ENCODE results near the gene DRAM1.
"Not testable (repeated sequence)": the region's sequence is repeated elsewhere in the genome, so short reads cannot be mapped to it uniquely, and the experiment has no call there.

DRAM1 gene

GRCh38 chr12:101862245-101862644, 15.1 kb upstream of the DRAM1 start:
- Histone ChIP-seq H3K79me2 (ENCODE audit: control insufficient read depth, insufficient read depth, low read length) (no peaks in the 10 kb centered on the region), H4K5ac (ENCODE audit: low read length) (no peak overlapping the region), H3K56ac (ENCODE audit: low read length) (no peak overlapping the region), H3K27ac (ENCODE audit: low read depth, low read length) (no peak overlapping the region), H3K18ac (ENCODE audit: low read length) (no peak overlapping the region), H2BK120ac (ENCODE audit: low read depth, low read length) (no peak overlapping the region), H4K8ac (ENCODE audit: low read depth, low read length) (no peak overlapping the region), H3K4me1 (ENCODE audit: control insufficient read depth, low read depth, low read length) (no peaks in the 10 kb centered on the region), H2AK5ac (ENCODE audit: low read length) (no peak overlapping the region), H3K9ac (ENCODE audit: low read length) (no peak overlapping the region), H2BK5ac (ENCODE audit: low read length) (no peak overlapping the region), H3K4me3 (ENCODE audit: low read length) (no peak overlapping the region), H2BK15ac (replicated peaks; ENCODE audit: low read depth) (no peak overlapping the region), H3K27me3 (ENCODE audit: insufficient read depth, low read length, poor library complexity) (no peaks in the 10 kb centered on the region), H3K36me3 (ENCODE audit: control insufficient read depth, insufficient read depth, low read length) (no peaks in the 10 kb centered on the region), H3K23ac (ENCODE audit: low read length) (no peak overlapping the region), H3K4me2 (ENCODE audit: low read length) (no peak overlapping the region), H3K79me1 (ENCODE audit: low read length) (no peaks in the 10 kb centered on the region), H3K4ac (ENCODE audit: low read depth, low read length) (no peak overlapping the region)
- no CpG with 5 or more reads among the region's 2 CpGs for WGBS (ENCODE audit: extremely low coverage, insufficient coverage, low lambda C conversion rate)
- DNase-seq, result no peak

GRCh38 chr12:101863981-101864380, 13.4 kb upstream of the DRAM1 start:
- H3K79me2 ChIP-seq (ENCODE audit: control insufficient read depth, insufficient read depth, low read length), result no peaks in the 10 kb centered on the region
- H3K79me1 ChIP-seq (ENCODE audit: low read length), result no peaks in the 10 kb centered on the region
- H2BK120ac ChIP-seq (ENCODE audit: low read depth, low read length), result no peak overlapping the region
- no peak overlapping the region for H4K5ac ChIP-seq (ENCODE audit: low read length)
- H3K4me2 ChIP-seq (ENCODE audit: low read length), result no peak overlapping the region
- no peak overlapping the region for H3K27ac ChIP-seq (ENCODE audit: low read depth, low read length)
- H3K4me1 ChIP-seq (ENCODE audit: control insufficient read depth, low read depth, low read length), result no peaks in the 10 kb centered on the region
- no peak overlapping the region for H4K8ac ChIP-seq (ENCODE audit: low read depth, low read length)
- no peaks in the 10 kb centered on the region for H3K27me3 ChIP-seq (ENCODE audit: insufficient read depth, low read length, poor library complexity)
- H3K9ac ChIP-seq (ENCODE audit: low read length), result no peak overlapping the region
- H3K4me3 ChIP-seq (ENCODE audit: low read length), result no peak overlapping the region
- H3K4ac ChIP-seq (ENCODE audit: low read depth, low read length), result no peak overlapping the region
- H3K56ac ChIP-seq (ENCODE audit: low read length), result no peak overlapping the region
- H3K18ac ChIP-seq (ENCODE audit: low read length), result no peak overlapping the region
- no peak overlapping the region for H2AK5ac ChIP-seq (ENCODE audit: low read length)
- H2BK5ac ChIP-seq (ENCODE audit: low read length), result no peak overlapping the region
- no peaks in the 10 kb centered on the region for H3K36me3 ChIP-seq (ENCODE audit: control insufficient read depth, insufficient read depth, low read length)
- H2BK15ac ChIP-seq (replicated peaks; ENCODE audit: low read depth), result no peak overlapping the region
- H3K23ac ChIP-seq (ENCODE audit: low read length), result no peak overlapping the region
- no peak for DNase-seq

- no peak overlapping the region for H2BK5ac ChIP-seq (ENCODE audit: low read length)
- no peak overlapping the region for H3K27ac ChIP-seq (ENCODE audit: low read depth, low read length)
- no peak overlapping the region for H3K9ac ChIP-seq (ENCODE audit: low read length)
- no peak overlapping the region for H3K56ac ChIP-seq (ENCODE audit: low read length)
- no peak overlapping the region for H3K4ac ChIP-seq (ENCODE audit: low read depth, low read length)
- H3K4me3 ChIP-seq (ENCODE audit: low read length), result no peak overlapping the region
- DNase-seq, result no peak
- no peaks in the 10 kb centered on the region for H3K36me3 ChIP-seq (ENCODE audit: control insufficient read depth, insufficient read depth, low read length)
- H3K18ac ChIP-seq (ENCODE audit: low read length), result no peak overlapping the region
- H4K5ac ChIP-seq (ENCODE audit: low read length), result no peak overlapping the region
- no peak overlapping the region for H4K8ac ChIP-seq (ENCODE audit: low read depth, low read length)
- H3K27me3 ChIP-seq (ENCODE audit: insufficient read depth, low read length, poor library complexity), result no peaks in the 10 kb centered on the region
- no peaks in the 10 kb centered on the region for H3K79me1 ChIP-seq (ENCODE audit: low read length)
- H2BK15ac ChIP-seq (replicated peaks; ENCODE audit: low read depth), result no peak overlapping the region
- no peaks in the 10 kb centered on the region for H3K4me1 ChIP-seq (ENCODE audit: control insufficient read depth, low read depth, low read length)
- H3K23ac ChIP-seq (ENCODE audit: low read length), result no peak overlapping the region
- WGBS (ENCODE audit: extremely low coverage, insufficient coverage, low lambda C conversion rate), result no CpG with 5 or more reads among the region's 13 CpGs
- no peaks in the 10 kb centered on the region for H3K79me2 ChIP-seq (ENCODE audit: control insufficient read depth, insufficient read depth, low read length)
- H2BK120ac ChIP-seq (ENCODE audit: low read depth, low read length), result no peak overlapping the region
- no peak overlapping the region for H3K4me2 ChIP-seq (ENCODE audit: low read length)
- no peak overlapping the region for H2AK5ac ChIP-seq (ENCODE audit: low read length)
These were observed 10.6 kb upstream of the DRAM1 start for GRCh38 chr12:101866615-101867373.

- H2AK5ac ChIP-seq (ENCODE audit: low read length); H3K27me3 ChIP-seq (ENCODE audit: insufficient read depth, low read length, poor library complexity); H2BK120ac ChIP-seq (ENCODE audit: low read depth, low read length); DNase-seq; H3K79me2 ChIP-seq (ENCODE audit: control insufficient read depth, insufficient read depth, low read length); H2BK5ac ChIP-seq (ENCODE audit: low read length); H3K9ac ChIP-seq (ENCODE audit: low read length); H3K36me3 ChIP-seq (ENCODE audit: control insufficient read depth, insufficient read depth, low read length); H3K4me1 ChIP-seq (ENCODE audit: control insufficient read depth, low read depth, low read length); H3K4me2 ChIP-seq (ENCODE audit: low read length); H3K23ac ChIP-seq (ENCODE audit: low read length); H3K56ac ChIP-seq (ENCODE audit: low read length); H3K4ac ChIP-seq (ENCODE audit: low read depth, low read length); H4K5ac ChIP-seq (ENCODE audit: low read length); H3K18ac ChIP-seq (ENCODE audit: low read length); H3K4me3 ChIP-seq (ENCODE audit: low read length); H2BK15ac ChIP-seq (replicated peaks; ENCODE audit: low read depth); H4K8ac ChIP-seq (ENCODE audit: low read depth, low read length); H3K79me1 ChIP-seq (ENCODE audit: low read length); H3K27ac ChIP-seq (ENCODE audit: low read depth, low read length): not testable (repeated sequence)
- WGBS (ENCODE audit: extremely low coverage, insufficient coverage, low lambda C conversion rate), result no CpG with 5 or more reads among the region's 3 CpGs
These were observed 9.8 kb upstream of the DRAM1 start for GRCh38 chr12:101867619-101868018.

- no CpG with 5 or more reads among the region's 1 CpG for WGBS (ENCODE audit: extremely low coverage, insufficient coverage, low lambda C conversion rate)
- Histone ChIP-seq H3K56ac (ENCODE audit: low read length) (no peak overlapping the region), H3K27ac (ENCODE audit: low read depth, low read length) (no peak overlapping the region), H3K79me2 (ENCODE audit: control insufficient read depth, insufficient read depth, low read length) (no peaks in the 10 kb centered on the region), H3K79me1 (ENCODE audit: low read length) (no peaks in the 10 kb centered on the region), H4K8ac (ENCODE audit: low read depth, low read length) (no peak overlapping the region), H2BK120ac (ENCODE audit: low read depth, low read length) (no peak overlapping the region), H3K18ac (ENCODE audit: low read length) (no peak overlapping the region), H3K4ac (ENCODE audit: low read depth, low read length) (no peak overlapping the region), H3K4me3 (ENCODE audit: low read length) (no peak overlapping the region), H3K36me3 (ENCODE audit: control insufficient read depth, insufficient read depth, low read length) (no peaks in the 10 kb centered on the region), H2AK5ac (ENCODE audit: low read length) (no peak overlapping the region), H3K4me2 (ENCODE audit: low read length) (no peak overlapping the region), H3K4me1 (ENCODE audit: control insufficient read depth, low read depth, low read length) (no peaks in the 10 kb centered on the region), H3K27me3 (ENCODE audit: insufficient read depth, low read length, poor library complexity) (no peaks in the 10 kb centered on the region), H2BK5ac (ENCODE audit: low read length) (no peak overlapping the region), H4K5ac (ENCODE audit: low read length) (no peak overlapping the region), H3K9ac (ENCODE audit: low read length) (no peak overlapping the region), H3K23ac (ENCODE audit: low read length) (no peak overlapping the region), H2BK15ac (replicated peaks; ENCODE audit: low read depth) (no peak overlapping the region)
- no peak for DNase-seq
These were observed 6.5 kb upstream of the DRAM1 start for GRCh38 chr12:101870925-101871324.

GRCh38 chr12:101875162-101875561, 2.2 kb upstream of the DRAM1 start:
- Histone ChIP-seq H3K9ac (ENCODE audit: low read length) (no peak overlapping the region), H3K4me1 (ENCODE audit: control insufficient read depth, low read depth, low read length) (no peaks in the 10 kb centered on the region), H3K4me2 (ENCODE audit: low read length) (no peak overlapping the region), H3K36me3 (ENCODE audit: control insufficient read depth, insufficient read depth, low read length) (no peaks in the 10 kb centered on the region), H2BK15ac (replicated peaks; ENCODE audit: low read depth) (no peak overlapping the region), H3K4me3 (ENCODE audit: low read length) (no peak overlapping the region), H3K79me2 (ENCODE audit: control insufficient read depth, insufficient read depth, low read length) (no peaks in the 10 kb centered on the region), H2AK5ac (ENCODE audit: low read length) (no peak overlapping the region), H3K4ac (ENCODE audit: low read depth, low read length) (no peak overlapping the region), H3K27ac (ENCODE audit: low read depth, low read length) (no peak overlapping the region), H4K5ac (ENCODE audit: low read length) (no peak overlapping the region), H2BK5ac (ENCODE audit: low read length) (no peak overlapping the region), H3K56ac (ENCODE audit: low read length) (no peak overlapping the region), H2BK120ac (ENCODE audit: low read depth, low read length) (no peak overlapping the region), H3K23ac (ENCODE audit: low read length) (no peak overlapping the region), H4K8ac (ENCODE audit: low read depth, low read length) (no peak overlapping the region), H3K27me3 (ENCODE audit: insufficient read depth, low read length, poor library complexity) (no peaks in the 10 kb centered on the region), H3K79me1 (ENCODE audit: low read length) (no peaks in the 10 kb centered on the region), H3K18ac (ENCODE audit: low read length) (no peak overlapping the region)
- no peak for DNase-seq
- no CpG with 5 or more reads among the region's 9 CpGs for WGBS (ENCODE audit: extremely low coverage, insufficient coverage, low lambda C conversion rate)
